ENCODE results near the gene TRAM2.

- TF ChIP-seq, protein P1, sequence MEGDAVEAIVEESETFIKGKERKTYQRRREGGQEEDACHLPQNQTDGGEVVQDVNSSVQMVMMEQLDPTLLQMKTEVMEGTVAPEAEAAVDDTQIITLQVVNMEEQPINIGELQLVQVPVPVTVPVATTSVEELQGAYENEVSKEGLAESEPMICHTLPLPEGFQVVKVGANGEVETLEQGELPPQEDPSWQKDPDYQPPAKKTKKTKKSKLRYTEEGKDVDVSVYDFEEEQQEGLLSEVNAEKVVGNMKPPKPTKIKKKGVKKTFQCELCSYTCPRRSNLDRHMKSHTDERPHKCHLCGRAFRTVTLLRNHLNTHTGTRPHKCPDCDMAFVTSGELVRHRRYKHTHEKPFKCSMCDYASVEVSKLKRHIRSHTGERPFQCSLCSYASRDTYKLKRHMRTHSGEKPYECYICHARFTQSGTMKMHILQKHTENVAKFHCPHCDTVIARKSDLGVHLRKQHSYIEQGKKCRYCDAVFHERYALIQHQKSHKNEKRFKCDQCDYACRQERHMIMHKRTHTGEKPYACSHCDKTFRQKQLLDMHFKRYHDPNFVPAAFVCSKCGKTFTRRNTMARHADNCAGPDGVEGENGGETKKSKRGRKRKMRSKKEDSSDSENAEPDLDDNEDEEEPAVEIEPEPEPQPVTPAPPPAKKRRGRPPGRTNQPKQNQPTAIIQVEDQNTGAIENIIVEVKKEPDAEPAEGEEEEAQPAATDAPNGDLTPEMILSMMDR (IDR thresholded peaks at IDR 0.05), result no peak
- no peak for TF ChIP-seq POLR2A (IDR thresholded peaks at IDR 0.05; ENCODE audit: low read depth)
Observed at GRCh38 chr6:52531396-52531795, 45.5 kb downstream of the TRAM2 start.
